ENCODE results near the gene MTG2.
"Not testable (repeated sequence)": the region's sequence is repeated elsewhere in the genome, so short reads cannot be mapped to it uniquely, and the experiment has no call there.

Gene MTG2

GRCh38 chr20:62146019-62146755 lies 36.6 kb upstream of the MTG2 start:
- no peak for DNase-seq

GRCh38 chr20:62147125-62147524 lies 35.7 kb upstream of the MTG2 start:
- no peak for DNase-seq

GRCh38 chr20:62147528-62147927 lies 35.3 kb upstream of the MTG2 start:
- DNase-seq, result no peak

GRCh38 chr20:62148383-62148782 lies 34.4 kb upstream of the MTG2 start:
- not testable (repeated sequence) for DNase-seq

- DNase-seq, result no peak
Observed at GRCh38 chr20:62148908-62149314, 33.9 kb upstream of the MTG2 start.

GRCh38 chr20:62149532-62150309 lies 33.1 kb upstream of the MTG2 start:
- no peak for DNase-seq

- no peak for DNase-seq
Observed at GRCh38 chr20:62150310-62150575, 32.6 kb upstream of the MTG2 start.

GRCh38 chr20:62151225-62151624 lies 31.6 kb upstream of the MTG2 start:
- no peak for DNase-seq

GRCh38 chr20:62151835-62152364 lies 30.9 kb upstream of the MTG2 start:
- DNase-seq, result no peak

- DNase-seq, result no peak
Observed at GRCh38 chr20:62155428-62156253, 27.2 kb upstream of the MTG2 start.

GRCh38 chr20:62156254-62156556 lies 26.6 kb upstream of the MTG2 start:
- DNase-seq, result no peak

- DNase-seq, result peak; percentile 78
Observed at GRCh38 chr20:62156592-62157386, 26.0 kb upstream of the MTG2 start.

- DNase-seq, result no peak
Observed at GRCh38 chr20:62157387-62158087, 25.3 kb upstream of the MTG2 start.

GRCh38 chr20:62158088-62158400 lies 24.8 kb upstream of the MTG2 start:
- DNase-seq, result no peak

- no peak for DNase-seq
Observed at GRCh38 chr20:62158541-62158940, 24.3 kb upstream of the MTG2 start.

- DNase-seq, result no peak
Observed at GRCh38 chr20:62159052-62159451, 23.8 kb upstream of the MTG2 start.

GRCh38 chr20:62159839-62160238 lies 23.0 kb upstream of the MTG2 start:
- DNase-seq, result peak; percentile 79

- DNase-seq, result no peak
Observed at GRCh38 chr20:62160253-62160652, 22.6 kb upstream of the MTG2 start.

- DNase-seq, result no peak
Observed at GRCh38 chr20:62160876-62161275, 22.0 kb upstream of the MTG2 start.

GRCh38 chr20:62161347-62161746 lies 21.5 kb upstream of the MTG2 start:
- no peak for DNase-seq

GRCh38 chr20:62162765-62163484 lies 19.9 kb upstream of the MTG2 start:
- DNase-seq, result no peak

- no peak for DNase-seq
Observed at GRCh38 chr20:62163485-62163865, 19.4 kb upstream of the MTG2 start.

Data from activated naive CD4-positive, alpha-beta T cell treated with Interleukin-2 at 50 U/mL for 16 hours (primary cell).